Lower leg skin (tissue), 3 donors: ENCODE results near the gene GPT2.

Experiments used
- CTCF ChIP-seq, 3 donors: fragments of 450-650 bp; IDR thresholded peaks; one replicate each; pipeline ENCODE4 v1.5.1; 2016; ENCODE audit warnings: antibody characterized with exemption in 3 of 3, mild to moderate bottlenecking in 3 of 3, moderate library complexity in 2 of 3
- POLR2A ChIP-seq, 2 donors: fragments of 450-650 bp; IDR thresholded peaks; one replicate each; pipeline ENCODE4 v1.6.1; 2016 to 2017; ENCODE audit warnings: antibody characterized with exemption in 2 of 2, mild to moderate bottlenecking in 1 of 2, moderate library complexity in 1 of 2

GRCh38 chr16:46920402-46921068, 36.4 kb downstream of the GPT2 start:
- TF ChIP-seq CTCF (IDR thresholded peaks at IDR 0.05) = no peak
- no peak for TF ChIP-seq POLR2A (IDR thresholded peaks at IDR 0.05)
